ENCODE results near the gene SFTPB.

The SFTPB gene

GRCh38 chr2:85665264-85665937 lies 2.6 kb downstream of the SFTPB start:
- Histone ChIP-seq H2AFZ (ENCODE audit: low read depth) (no peak overlapping the region), H3K36me3 (ENCODE audit: insufficient read depth) (no peaks in the 10 kb centered on the region), H3K79me2 (ENCODE audit: insufficient read depth, low read depth) (no peaks in the 10 kb centered on the region), H4K20me1 (ENCODE audit: insufficient read depth) (no peaks in the 10 kb centered on the region), H3K27me3 (ENCODE audit: insufficient read depth, low read depth) (no peaks in the 10 kb centered on the region), H3K4me2 (no peak overlapping the region), H3K4me1 (ENCODE audit: low read depth, poor library complexity, severe bottlenecking) (no peaks in the 10 kb centered on the region), H3K27ac (no peak overlapping the region), H3K9ac (no peak overlapping the region), H3K4me3 (IDR thresholded peaks at IDR 0.05; ENCODE audit: insufficient read depth, low read depth, low read length) (no peak overlapping the region)
- no peak for TF ChIP-seq CTCF (conservative IDR thresholded peaks at IDR 0.05; ENCODE audit: low read depth, low read length)

GRCh38 chr2:85663594-85664565 lies 4.1 kb downstream of the SFTPB start:
- TF ChIP-seq CTCF (conservative IDR thresholded peaks at IDR 0.05; ENCODE audit: low read depth, low read length): no peak
- H3K27ac ChIP-seq: no peak overlapping the region

GRCh38 chr2:85662899-85663593 lies 5.0 kb downstream of the SFTPB start:
- H3K4me2 ChIP-seq: no peak overlapping the region
- H3K27me3 ChIP-seq (ENCODE audit: insufficient read depth, low read depth): no peaks in the 10 kb centered on the region
- no peak overlapping the region for H3K27ac ChIP-seq
- H3K79me2 ChIP-seq (ENCODE audit: insufficient read depth, low read depth): no peaks in the 10 kb centered on the region
- H4K20me1 ChIP-seq (ENCODE audit: insufficient read depth): no peaks in the 10 kb centered on the region
- no peaks in the 10 kb centered on the region for H3K36me3 ChIP-seq (ENCODE audit: insufficient read depth)
- TF ChIP-seq CTCF (conservative IDR thresholded peaks at IDR 0.05; ENCODE audit: low read depth, low read length): no peak
- H3K4me1 ChIP-seq (ENCODE audit: low read depth, poor library complexity, severe bottlenecking): no peaks in the 10 kb centered on the region
- no peak overlapping the region for H2AFZ ChIP-seq (ENCODE audit: low read depth)
- no peak overlapping the region for H3K4me3 ChIP-seq (IDR thresholded peaks at IDR 0.05; ENCODE audit: insufficient read depth, low read depth, low read length)
- H3K9ac ChIP-seq: no peak overlapping the region

More at GRCh38 chr2:85663594-85664565, 4.1 kb downstream of the SFTPB start:
- no peaks in the 10 kb centered on the region for H3K79me2 ChIP-seq (ENCODE audit: insufficient read depth, low read depth)
- no peak overlapping the region for H2AFZ ChIP-seq (ENCODE audit: low read depth)
- no peaks in the 10 kb centered on the region for H3K36me3 ChIP-seq (ENCODE audit: insufficient read depth)
- H4K20me1 ChIP-seq (ENCODE audit: insufficient read depth): no peaks in the 10 kb centered on the region
- no peak overlapping the region for H3K4me2 ChIP-seq
- no peaks in the 10 kb centered on the region for H3K4me1 ChIP-seq (ENCODE audit: low read depth, poor library complexity, severe bottlenecking)
- H3K4me3 ChIP-seq (IDR thresholded peaks at IDR 0.05; ENCODE audit: insufficient read depth, low read depth, low read length): no peak overlapping the region
- H3K9ac ChIP-seq: no peak overlapping the region
- no peaks in the 10 kb centered on the region for H3K27me3 ChIP-seq (ENCODE audit: insufficient read depth, low read depth)

- H3K4me1 ChIP-seq (ENCODE audit: low read depth, poor library complexity, severe bottlenecking): peaks cover 3% of the 10 kb centered on the region
- TF ChIP-seq CTCF (conservative IDR thresholded peaks at IDR 0.05; ENCODE audit: low read depth, low read length): no peak
- no peak overlapping the region for H2AFZ ChIP-seq (ENCODE audit: low read depth)
- no peak overlapping the region for H3K4me2 ChIP-seq
- no peaks in the 10 kb centered on the region for H3K36me3 ChIP-seq (ENCODE audit: insufficient read depth)
- no peak overlapping the region for H3K9ac ChIP-seq
- H3K4me3 ChIP-seq (IDR thresholded peaks at IDR 0.05; ENCODE audit: insufficient read depth, low read depth, low read length): no peak overlapping the region
- H4K20me1 ChIP-seq (ENCODE audit: insufficient read depth): no peaks in the 10 kb centered on the region
- H3K27me3 ChIP-seq (ENCODE audit: insufficient read depth, low read depth): no peaks in the 10 kb centered on the region
- H3K27ac ChIP-seq: no peak overlapping the region
- H3K79me2 ChIP-seq (ENCODE audit: insufficient read depth, low read depth): no peaks in the 10 kb centered on the region
Observed at GRCh38 chr2:85661139-85661858, 6.7 kb downstream of the SFTPB start.
